Hair follicle dermal papilla cell (primary cell): ENCODE measurements around the gene DAAM1. TPM values are rescaled to one million over a fixed set of nuclear protein-coding genes. Genes with fewer than 3 reads are reported as not detected.

Experiments used
- total RNA-seq: library from RNA; depleted of rRNA; stranded (reverse); fragments of >200 nt; gene quantifications from 2 replicates; pipeline ENCODE4 v1.2.3, GENCODE V29; 2012

The DAAM1 gene
- 10.2 and 15.7 TPM in 2 replicates for total RNA-seq

DNA sequence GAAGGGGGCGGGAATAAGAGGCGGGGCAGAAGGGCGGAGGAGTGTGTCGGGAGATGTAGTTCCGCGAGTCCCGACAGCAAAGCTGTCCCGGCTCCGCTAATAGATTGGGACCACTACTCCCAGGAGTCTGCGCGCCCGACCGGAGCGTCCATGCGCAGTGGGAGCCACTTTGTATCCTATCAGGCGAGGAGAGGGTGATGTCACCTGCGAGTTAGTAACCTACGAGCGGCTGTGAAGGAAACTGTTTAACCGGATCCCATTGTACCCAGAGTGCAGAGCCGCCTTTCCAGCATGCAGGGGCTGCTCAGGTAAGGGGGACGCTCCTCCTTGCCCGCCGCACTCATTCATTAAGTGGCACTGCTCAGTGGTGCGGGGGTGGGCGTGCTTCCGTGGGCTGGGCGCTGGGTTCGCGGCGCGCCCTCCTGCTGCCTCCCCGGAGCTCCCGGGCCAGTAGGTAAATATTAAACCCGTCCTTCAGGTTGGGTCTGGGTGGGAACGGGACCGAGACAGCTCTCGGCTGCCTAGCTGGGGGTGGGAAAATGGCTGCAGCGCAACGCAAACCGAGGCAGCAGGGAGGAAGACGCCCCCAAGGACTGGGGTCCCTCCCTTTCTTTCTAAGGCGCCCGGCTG, at the start of gene DAAM1:
TSS of gene DAAM1 (plus strand) at position 207 of the 630 bp plus-strand sequence. CDS start 74,811 bp downstream, outside the sequence.

